ENCODE results near the gene CMTM3.

Gene CMTM3

DNA sequence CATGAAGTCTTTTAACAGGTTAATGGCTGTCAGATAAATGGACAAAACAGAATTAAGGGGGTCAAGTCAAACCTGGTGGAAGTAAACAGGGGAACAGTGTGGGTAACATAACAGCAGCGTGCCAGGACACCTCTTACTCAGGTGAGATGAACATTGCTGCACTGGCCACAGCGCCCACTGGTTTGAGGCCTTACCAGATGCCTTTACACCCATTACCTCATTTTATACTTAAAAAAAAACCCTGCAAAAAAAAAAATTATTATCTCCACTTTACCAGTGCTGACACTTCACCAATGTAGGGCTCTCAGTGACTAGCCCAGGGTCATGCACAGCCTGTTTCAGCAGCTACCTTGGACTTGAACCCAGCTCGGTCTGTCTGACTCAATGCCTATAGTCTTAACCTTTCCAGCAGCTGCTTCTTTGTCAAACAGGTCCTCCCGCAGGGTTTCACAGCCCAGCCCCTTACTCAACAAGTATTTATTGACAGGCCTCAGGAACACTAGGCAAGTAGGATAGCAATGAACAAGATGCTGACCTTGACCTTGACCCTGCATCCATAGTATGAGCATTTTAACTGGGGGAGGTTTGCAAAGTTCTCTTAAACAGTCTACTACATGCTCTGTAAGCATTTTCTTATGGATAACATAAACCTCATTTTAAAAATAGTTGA is 30.2 kb downstream of the CMTM3 start:
- peaks cover 9% of the 10 kb centered on the region for H3K4me1 ChIP-seq (ENCODE audit: insufficient read depth, poor library complexity, severe bottlenecking)
- no peak overlapping the region for H3K27ac ChIP-seq (ENCODE audit: poor library complexity, severe bottlenecking)
- TF ChIP-seq, protein P1, sequence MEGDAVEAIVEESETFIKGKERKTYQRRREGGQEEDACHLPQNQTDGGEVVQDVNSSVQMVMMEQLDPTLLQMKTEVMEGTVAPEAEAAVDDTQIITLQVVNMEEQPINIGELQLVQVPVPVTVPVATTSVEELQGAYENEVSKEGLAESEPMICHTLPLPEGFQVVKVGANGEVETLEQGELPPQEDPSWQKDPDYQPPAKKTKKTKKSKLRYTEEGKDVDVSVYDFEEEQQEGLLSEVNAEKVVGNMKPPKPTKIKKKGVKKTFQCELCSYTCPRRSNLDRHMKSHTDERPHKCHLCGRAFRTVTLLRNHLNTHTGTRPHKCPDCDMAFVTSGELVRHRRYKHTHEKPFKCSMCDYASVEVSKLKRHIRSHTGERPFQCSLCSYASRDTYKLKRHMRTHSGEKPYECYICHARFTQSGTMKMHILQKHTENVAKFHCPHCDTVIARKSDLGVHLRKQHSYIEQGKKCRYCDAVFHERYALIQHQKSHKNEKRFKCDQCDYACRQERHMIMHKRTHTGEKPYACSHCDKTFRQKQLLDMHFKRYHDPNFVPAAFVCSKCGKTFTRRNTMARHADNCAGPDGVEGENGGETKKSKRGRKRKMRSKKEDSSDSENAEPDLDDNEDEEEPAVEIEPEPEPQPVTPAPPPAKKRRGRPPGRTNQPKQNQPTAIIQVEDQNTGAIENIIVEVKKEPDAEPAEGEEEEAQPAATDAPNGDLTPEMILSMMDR (IDR thresholded peaks at IDR 0.05; ENCODE audit: poor library complexity, severe bottlenecking) = no peak
- peaks cover 19% of the 10 kb centered on the region for H3K36me3 ChIP-seq (ENCODE audit: low read depth)
- DNase-seq (ENCODE audit: low spot score) (no peak), ATAC-seq (ENCODE audit: low read depth) (no peak)
- no peak overlapping the region for H3K4me3 ChIP-seq (ENCODE audit: severe bottlenecking)
- no peaks in the 10 kb centered on the region for H3K27me3 ChIP-seq (ENCODE audit: insufficient read depth, poor library complexity, severe bottlenecking)
- H3K9me3 ChIP-seq (ENCODE audit: severe bottlenecking) = peaks cover 3% of the 10 kb centered on the region

- TF ChIP-seq, protein P1 (IDR thresholded peaks at IDR 0.05; ENCODE audit: poor library complexity, severe bottlenecking) = no peak
- Histone ChIP-seq H3K27ac (ENCODE audit: poor library complexity, severe bottlenecking) (no peak overlapping the region), H3K4me1 (ENCODE audit: insufficient read depth, poor library complexity, severe bottlenecking) (peaks cover 10% of the 10 kb centered on the region), H3K27me3 (ENCODE audit: insufficient read depth, poor library complexity, severe bottlenecking) (no peaks in the 10 kb centered on the region), H3K4me3 (ENCODE audit: severe bottlenecking) (no peak overlapping the region), H3K9me3 (ENCODE audit: severe bottlenecking) (peaks cover 3% of the 10 kb centered on the region), H3K36me3 (ENCODE audit: low read depth) (peaks cover 19% of the 10 kb centered on the region)
- ATAC-seq (ENCODE audit: low read depth) (no peak), DNase-seq (ENCODE audit: low spot score) (no peak)
These were observed 30.9 kb downstream of the CMTM3 start for GRCh38 chr16:66635406-66635805.

DNA sequence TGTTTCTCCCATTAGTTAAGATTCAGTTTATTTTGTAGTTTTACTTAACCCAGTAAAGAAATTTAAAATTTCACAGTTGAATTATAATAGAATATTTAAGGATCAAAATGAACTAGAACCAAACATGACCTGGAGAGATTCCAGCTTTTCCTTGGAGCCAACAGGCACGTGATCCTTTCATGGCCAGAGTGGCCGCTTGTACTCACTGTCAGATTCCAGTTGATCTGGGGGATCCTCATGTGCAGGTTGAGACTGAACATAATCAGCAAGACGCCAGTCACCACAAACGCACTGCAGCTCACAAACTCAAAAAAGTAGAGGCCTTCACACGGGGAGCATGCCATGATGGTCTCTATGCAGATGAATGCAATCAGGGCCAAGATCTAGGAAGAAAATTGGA is 31.7 kb downstream of the CMTM3 start:
- peaks cover 19% of the 10 kb centered on the region for H3K36me3 ChIP-seq (ENCODE audit: low read depth)
- no peaks in the 10 kb centered on the region for H3K27me3 ChIP-seq (ENCODE audit: insufficient read depth, poor library complexity, severe bottlenecking)
- H3K4me3 ChIP-seq (ENCODE audit: severe bottlenecking) = no peak overlapping the region
- no peak overlapping the region for H3K27ac ChIP-seq (ENCODE audit: poor library complexity, severe bottlenecking)
- DNase-seq (ENCODE audit: low spot score) (no peak), ATAC-seq (ENCODE audit: low read depth) (no peak)
- H3K9me3 ChIP-seq (ENCODE audit: severe bottlenecking) = peaks cover 3% of the 10 kb centered on the region
- TF ChIP-seq, protein P1 (IDR thresholded peaks at IDR 0.05; ENCODE audit: poor library complexity, severe bottlenecking) = no peak
- H3K4me1 ChIP-seq (ENCODE audit: insufficient read depth, poor library complexity, severe bottlenecking) = peaks cover 10% of the 10 kb centered on the region

DNA sequence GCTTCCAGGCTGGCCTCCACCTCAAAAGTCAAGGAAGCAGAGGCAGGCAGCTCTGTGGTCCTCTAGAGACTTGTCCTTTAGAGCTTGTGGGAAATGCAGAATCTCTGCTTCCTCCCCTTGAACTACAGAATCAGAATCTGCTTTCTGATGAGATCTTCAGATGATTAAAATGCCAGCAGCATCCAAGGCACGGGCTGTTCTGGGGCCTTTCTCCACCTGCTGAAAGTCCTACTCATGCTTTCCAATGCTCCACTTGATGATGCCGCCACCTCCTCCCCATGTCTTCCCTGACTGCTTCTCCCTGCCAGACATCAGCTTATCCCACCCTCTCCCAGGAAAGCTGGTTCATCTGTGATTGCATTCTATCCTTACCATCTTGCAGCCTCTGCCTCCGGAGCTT is 33.3 kb downstream of the CMTM3 start:
- Histone ChIP-seq H3K9me3 (ENCODE audit: severe bottlenecking) (peaks cover 3% of the 10 kb centered on the region), H3K36me3 (ENCODE audit: low read depth) (peaks cover 19% of the 10 kb centered on the region), H3K4me3 (ENCODE audit: severe bottlenecking) (no peak overlapping the region), H3K27ac (ENCODE audit: poor library complexity, severe bottlenecking) (no peak overlapping the region), H3K4me1 (ENCODE audit: insufficient read depth, poor library complexity, severe bottlenecking) (peaks cover 10% of the 10 kb centered on the region), H3K27me3 (ENCODE audit: insufficient read depth, poor library complexity, severe bottlenecking) (no peaks in the 10 kb centered on the region)
- DNase-seq (ENCODE audit: low spot score) = no peak
- ATAC-seq (ENCODE audit: low read depth) = no peak
- TF ChIP-seq, protein P1 (IDR thresholded peaks at IDR 0.05; ENCODE audit: poor library complexity, severe bottlenecking) = no peak

All from RWPE2 (cell line).